GM23338 (cell line): ENCODE data around the gene ZNF516. TPM values are rescaled to one million over a fixed set of nuclear protein-coding genes. Genes with fewer than 3 reads are reported as not detected.

Experiments used
- ATAC-seq: fragments of 200-7000 bp; cut with Tn5 transposase; 3 replicates; pipeline ENCODE4 v1.9.1; 2020
- DNase-seq: peaks from one replicate; pipeline ENCODE4 v3.0.0-alpha.2; 2015; ENCODE audit warnings: low spot score
- H2AFZ ChIP-seq: fragments of 200-600 bp; sonication (generic); 2 replicates; pipeline ENCODE4 v1.8.0; 2016; ENCODE audit warnings: antibody characterized with exemption, mild to moderate bottlenecking, moderate library complexity
- H3F3A ChIP-seq: fragments of 200-600 bp; sonication (generic); replicated peaks from 2 replicates; pipeline ENCODE4 v1.8.0; 2017; ENCODE audit warnings: antibody characterized with exemption, mixed run types, low read depth
- H3K27ac ChIP-seq: fragments of 200-600 bp; sonication (generic); 2 replicates; pipeline ENCODE4 v1.6.1; 2016; ENCODE audit warnings: low read depth
- H3K27me3 ChIP-seq: fragments of 200-600 bp; sonication (generic); 2 replicates; pipeline ENCODE4 v1.8.0; 2016; ENCODE audit warnings: mild to moderate bottlenecking, mixed run types, moderate library complexity; ENCODE audit not compliant: insufficient read depth
- H3K36me3 ChIP-seq: fragments of 200-600 bp; sonication (generic); 2 replicates; pipeline ENCODE4 v1.8.0; 2016; ENCODE audit warnings: mild to moderate bottlenecking; ENCODE audit not compliant: insufficient read depth
- H3K4me1 ChIP-seq: fragments of 200-600 bp; sonication (generic); 2 replicates; pipeline ENCODE4 v1.8.0; 2016; ENCODE audit warnings: mild to moderate bottlenecking, moderate library complexity; ENCODE audit not compliant: insufficient read depth
- H3K4me2 ChIP-seq: fragments of 200-600 bp; sonication (generic); 2 replicates; pipeline ENCODE4 v1.7.1; 2017; ENCODE audit warnings: mixed run types
- H3K4me3 ChIP-seq: fragments of 200-600 bp; sonication (generic); 2 replicates; pipeline ENCODE4 v1.6.1; 2016; ENCODE audit warnings: mixed run types
- H3K79me2 ChIP-seq: fragments of 200-600 bp; sonication (generic); replicated peaks from 2 replicates; pipeline ENCODE4 v1.8.0; 2017; ENCODE audit warnings: mild to moderate bottlenecking; ENCODE audit not compliant: insufficient read depth
- H3K9me2 ChIP-seq: fragments of 200-600 bp; sonication (generic); 2 replicates; pipeline ENCODE4 v1.8.0; 2017; ENCODE audit not compliant: insufficient read depth
- H4K20me1 ChIP-seq: fragments of 200-600 bp; sonication (generic); replicated peaks from 2 replicates; pipeline ENCODE4 v1.8.0; 2017; ENCODE audit warnings: mild to moderate bottlenecking; ENCODE audit not compliant: insufficient read depth
- H3K27ac Mint-ChIP-seq: 2 replicates; pipeline ENCODE4 v1.8.0; 2020; ENCODE audit warnings: inconsistent platforms, mild to moderate bottlenecking, moderate library complexity, mixed read lengths
- H3K27me3 Mint-ChIP-seq: 3 replicates; pipeline ENCODE4 v1.8.0; 2022; ENCODE audit warnings: low read depth, mild to moderate bottlenecking, moderate library complexity, mixed read lengths, inconsistent platforms; ENCODE audit not compliant: insufficient read depth, poor library complexity
- H3K36me3 Mint-ChIP-seq: 3 replicates; pipeline ENCODE4 v1.8.0; 2021; ENCODE audit warnings: low read depth, mild to moderate bottlenecking, inconsistent platforms, moderate library complexity, mixed read lengths
- H3K4me1 Mint-ChIP-seq: 3 replicates; pipeline ENCODE4 v1.8.0; 2020; ENCODE audit warnings: mild to moderate bottlenecking, inconsistent platforms, mixed read lengths
- H3K4me3 Mint-ChIP-seq: 3 replicates; pipeline ENCODE4 v1.8.0; 2021; ENCODE audit warnings: moderate library complexity, mild to moderate bottlenecking, inconsistent platforms, mixed read lengths
- H3K9me3 Mint-ChIP-seq: 3 replicates; pipeline ENCODE4 v1.8.0; 2020; ENCODE audit warnings: moderate library complexity, mild to moderate bottlenecking, inconsistent platforms, mixed read lengths
- CREB1 ChIP-seq: fragments of 250-450 bp; sonication (Bioruptor Pico); IDR thresholded peaks from 2 replicates; pipeline ENCODE4 v1.5.0; 2020; ENCODE audit warnings: low read depth, mild to moderate bottlenecking, moderate library complexity
- CTCF ChIP-seq, 2 experiments: fragments of 200-600 bp in 1 of 2; sonication (generic) in 1 of 2; conservative IDR thresholded peaks; 2 replicates each; pipeline versions ENCODE4 v1.5.1 to v1.6.1; 2016 to 2017; ENCODE audit warnings: antibody characterized with exemption in 2 of 2, low read depth in 2 of 2, mild to moderate bottlenecking in 2 of 2, moderate library complexity in 1 of 2
- ETS1 ChIP-seq: IDR thresholded peaks from 2 replicates; pipeline ENCODE4 v1.6.1; 2016; ENCODE audit warnings: antibody characterized with exemption
- EZH2 ChIP-seq: fragments of 200-600 bp; sonication (generic); IDR thresholded peaks from one replicate; pipeline ENCODE4 v1.8.0; 2017; ENCODE audit warnings: antibody characterized with exemption, mild to moderate bottlenecking, low read depth; ENCODE audit not compliant: unreplicated experiment
- EZH2phosphoT487 ChIP-seq: fragments of 200-600 bp; sonication (generic); IDR thresholded peaks from one replicate; pipeline ENCODE4 v1.8.1; 2018; ENCODE audit warnings: antibody characterized with exemption; ENCODE audit not compliant: unreplicated experiment
- JUNB ChIP-seq: IDR thresholded peaks from one replicate; pipeline ENCODE4 v1.6.1; 2016; ENCODE audit warnings: antibody characterized with exemption; ENCODE audit not compliant: unreplicated experiment
- NANOG ChIP-seq: IDR thresholded peaks from 2 replicates; pipeline ENCODE4 v1.6.1; 2016; ENCODE audit warnings: antibody characterized with exemption, borderline replicate concordance
- POLR2AphosphoS5 ChIP-seq: IDR thresholded peaks from 2 replicates; pipeline ENCODE4 v1.6.1; 2016; ENCODE audit warnings: antibody characterized with exemption, low read depth
- REST ChIP-seq: IDR thresholded peaks from one replicate; pipeline ENCODE4 v1.6.1; 2018; ENCODE audit warnings: antibody characterized with exemption; ENCODE audit not compliant: unreplicated experiment
- STAT1 ChIP-seq: IDR thresholded peaks from one replicate; pipeline ENCODE4 v1.6.1; 2016; ENCODE audit warnings: antibody characterized with exemption; ENCODE audit not compliant: unreplicated experiment
- ZNF114 ChIP-seq: fragments of 250-450 bp; sonication (Bioruptor Pico); IDR thresholded peaks from 2 replicates; pipeline ENCODE4 v1.5.0; 2020; ENCODE audit warnings: mild to moderate bottlenecking, moderate library complexity
- ZNF331 ChIP-seq: fragments of 250-450 bp; sonication (Bioruptor Pico); IDR thresholded peaks from 2 replicates; pipeline ENCODE4 v1.5.0; 2020; ENCODE audit warnings: low read depth, mild to moderate bottlenecking, moderate library complexity
- ZNF462 ChIP-seq: fragments of 250-450 bp; sonication (Bioruptor Pico); IDR thresholded peaks from 2 replicates; pipeline ENCODE4 v1.5.0; 2020; ENCODE audit warnings: mild to moderate bottlenecking, moderate library complexity
- polyA plus RNA-seq: library from polyadenylated mRNA; unstranded; fragments of >200 nt; fragmentation: Nextera tagmentation; extraction: Ambion mirVana; gene quantifications from 2 replicates; pipeline ENCODE4 v1.2.1, GENCODE V29; 2016
- total RNA-seq: library from RNA; depleted of rRNA; stranded (reverse); fragments of >200 nt; shearing (Covaris generic); gene quantifications from 2 replicates; pipeline ENCODE4 v1.2.3, GENCODE V29; 2014

ZNF516 gene
- total and polyA plus RNA-seq, 2 experiments from 2014 or later, result 11.9 to 24.2 TPM

GRCh38 chr18:76350134-76351025 is 144.7 kb downstream of the ZNF516 start:
- Mint-ChIP-seq H3K4me1 (peaks cover 9% of the 10 kb centered on the region), H3K36me3 (peaks cover 18% of the 10 kb centered on the region), H3K4me3 (no peak overlapping the region), H3K27ac (0 out of 2 replicates have a peak overlapping the region, but pooled peaks have one; percentile 38), H3K27me3 (peaks cover 15% of the 10 kb centered on the region), H3K9me3 (peaks cover 13% of the 10 kb centered on the region)
- Histone ChIP-seq H3K4me3 (no peak overlapping the region), H3K9me2 (no peaks in the 10 kb centered on the region), H3K4me2 (no peak overlapping the region), H2AFZ (no peak overlapping the region), H3K79me2 (no peaks in the 10 kb centered on the region), H3K4me1 (no peaks in the 10 kb centered on the region), H3F3A (0 out of 2 replicates have a peak, but pooled peaks cover 3% of the 10 kb centered on the region), H3K27me3 (no peaks in the 10 kb centered on the region), H3K36me3 (no peaks in the 10 kb centered on the region), H3K27ac (no peak overlapping the region), H4K20me1 (no peaks in the 10 kb centered on the region)
- peak; percentile 18 for DNase-seq
- TF ChIP-seq ZNF462 (CRISPR knock-in tag) (no peak), EZH2phosphoT487 (no peak), ETS1 (no peak), REST (no peak), CREB1 (no peak), NANOG (no peak), CTCF (conservative IDR thresholded peaks at IDR 0.05; ENCODE audit: low read depth in 2 of 2) (no peak), POLR2AphosphoS5 (no peak), ZNF331 (CRISPR knock-in tag) (no peak), JUNB (no peak), EZH2 (no peak), STAT1 (no peak), ZNF114 (CRISPR knock-in tag) (no peak)
- ATAC-seq, result no peak; the same call in 1 of the 3 replicates
